Measurements from ENCODE around the gene RSU1. TPM values are rescaled to one million over a fixed set of nuclear protein-coding genes. Genes with fewer than 3 reads are reported as not detected.

Gene RSU1
- total RNA-seq, 4 donors from 2014 or later: 28.7 to 50.9 (median 43.0) TPM

DNA sequence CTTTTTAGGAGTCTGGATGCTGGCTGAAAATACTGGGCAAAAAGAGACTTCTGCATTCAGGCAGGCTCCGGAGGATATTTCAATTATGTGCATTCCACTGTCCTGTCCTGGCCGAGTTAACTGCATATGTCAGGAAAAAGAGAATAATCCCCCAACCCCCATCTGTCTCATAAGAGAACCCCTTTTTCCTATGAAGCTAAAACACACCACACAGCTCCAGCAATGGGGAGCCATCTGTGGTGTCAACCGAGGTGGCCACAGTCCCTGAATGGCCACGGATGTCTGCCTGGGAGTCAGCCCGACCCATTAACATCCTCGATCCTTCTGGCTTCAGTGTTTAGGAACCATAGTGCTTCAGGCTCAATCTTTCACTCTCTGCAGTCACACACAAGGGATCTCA lies 70.4 kb downstream of the RSU1 start:
- H3K4me3 ChIP-seq (ENCODE audit: low read depth, poor library complexity, severe bottlenecking): no peak overlapping the region
- WGBS, 2 donors: 86 to 95% methylated on average over 6 of the region's 6 CpGs
- DNase-seq (ENCODE audit: low spot score in 2 of 2): no peak
- intact Hi-C loops (cut with DNase I; ENCODE audit: low total_unique reads): no loop called here
- TF ChIP-seq, protein P1, sequence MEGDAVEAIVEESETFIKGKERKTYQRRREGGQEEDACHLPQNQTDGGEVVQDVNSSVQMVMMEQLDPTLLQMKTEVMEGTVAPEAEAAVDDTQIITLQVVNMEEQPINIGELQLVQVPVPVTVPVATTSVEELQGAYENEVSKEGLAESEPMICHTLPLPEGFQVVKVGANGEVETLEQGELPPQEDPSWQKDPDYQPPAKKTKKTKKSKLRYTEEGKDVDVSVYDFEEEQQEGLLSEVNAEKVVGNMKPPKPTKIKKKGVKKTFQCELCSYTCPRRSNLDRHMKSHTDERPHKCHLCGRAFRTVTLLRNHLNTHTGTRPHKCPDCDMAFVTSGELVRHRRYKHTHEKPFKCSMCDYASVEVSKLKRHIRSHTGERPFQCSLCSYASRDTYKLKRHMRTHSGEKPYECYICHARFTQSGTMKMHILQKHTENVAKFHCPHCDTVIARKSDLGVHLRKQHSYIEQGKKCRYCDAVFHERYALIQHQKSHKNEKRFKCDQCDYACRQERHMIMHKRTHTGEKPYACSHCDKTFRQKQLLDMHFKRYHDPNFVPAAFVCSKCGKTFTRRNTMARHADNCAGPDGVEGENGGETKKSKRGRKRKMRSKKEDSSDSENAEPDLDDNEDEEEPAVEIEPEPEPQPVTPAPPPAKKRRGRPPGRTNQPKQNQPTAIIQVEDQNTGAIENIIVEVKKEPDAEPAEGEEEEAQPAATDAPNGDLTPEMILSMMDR (IDR thresholded peaks at IDR 0.05): no peak
- TF ChIP-seq POLR2A (IDR thresholded peaks at IDR 0.05): no peak

DNA sequence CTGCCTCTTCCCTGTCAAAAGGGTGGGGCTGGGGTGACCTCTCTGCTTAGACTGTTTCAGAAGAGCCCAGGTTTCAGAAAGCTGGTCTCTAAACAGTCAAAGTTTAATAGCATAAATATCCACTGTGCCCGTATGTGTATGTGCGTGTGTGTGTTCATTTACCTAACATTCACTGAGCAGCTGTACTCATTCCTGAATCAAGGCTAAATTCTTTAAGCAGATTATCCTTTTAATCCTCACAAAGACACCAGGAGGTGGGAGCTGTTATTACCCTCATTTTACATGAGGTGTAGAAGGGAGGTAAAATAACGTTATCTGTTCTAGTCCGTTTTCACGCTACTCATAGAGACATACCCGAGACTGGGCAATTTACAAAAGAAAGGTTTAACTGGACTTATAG lies 72.2 kb downstream of the RSU1 start:
- 96% methylated on average over 6 of the region's 6 CpGs for WGBS, 2 donors
- TF ChIP-seq, protein P1 (IDR thresholded peaks at IDR 0.05): no peak
- TF ChIP-seq POLR2A (IDR thresholded peaks at IDR 0.05): no peak
- H3K4me3 ChIP-seq (ENCODE audit: low read depth, poor library complexity, severe bottlenecking): no peak overlapping the region
- intact Hi-C loops (cut with DNase I; ENCODE audit: low total_unique reads): no loop called here
- no peak for DNase-seq (ENCODE audit: low spot score in 2 of 2)

DNA sequence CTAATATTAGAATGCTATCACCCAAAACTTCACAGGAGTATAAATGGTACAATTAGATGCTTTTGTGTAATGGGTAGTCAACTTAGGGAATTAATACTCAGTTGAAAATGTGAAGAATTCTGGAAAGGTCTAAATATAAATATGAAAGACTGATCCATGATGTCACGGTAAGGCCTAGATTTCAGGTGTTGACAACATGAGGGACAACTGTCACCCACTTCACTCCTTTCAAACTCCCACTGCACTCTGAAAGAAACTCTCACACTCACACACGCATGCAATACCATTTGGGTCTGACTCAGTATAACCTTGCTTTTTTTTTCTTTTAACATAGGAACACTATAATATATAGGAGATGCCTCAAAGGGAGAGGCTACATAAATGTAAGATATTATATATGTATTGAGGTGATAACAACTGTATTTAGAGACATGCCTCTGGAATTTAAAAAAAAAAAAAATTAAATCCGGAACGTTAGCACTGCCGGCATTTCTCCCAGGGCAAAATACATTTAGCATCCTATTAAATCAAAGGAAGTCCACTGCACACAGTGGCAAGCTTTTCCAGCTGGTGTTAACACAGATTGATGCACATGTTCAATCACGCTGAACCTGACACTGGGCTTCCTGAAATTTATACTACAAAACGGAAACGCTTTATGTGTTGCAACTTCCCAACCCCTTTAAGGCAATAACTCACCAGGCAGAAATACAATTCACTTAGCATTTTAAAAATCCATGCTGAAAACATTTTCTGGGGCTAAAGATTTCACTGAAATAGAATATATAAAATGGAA lies 74.9 kb downstream of the RSU1 start:
- TF ChIP-seq POLR2A (IDR thresholded peaks at IDR 0.05): no peak
- TF ChIP-seq, protein P1 (IDR thresholded peaks at IDR 0.05): no peak
- DNase-seq (ENCODE audit: low spot score in 2 of 2): no peak
- intact Hi-C loops (cut with DNase I; ENCODE audit: low total_unique reads): no loop called here
- H3K4me3 ChIP-seq (ENCODE audit: low read depth, poor library complexity, severe bottlenecking): no peak overlapping the region
- WGBS, 2 donors: 55 to 62% methylated on average over 8 of the region's 8 CpGs

DNA sequence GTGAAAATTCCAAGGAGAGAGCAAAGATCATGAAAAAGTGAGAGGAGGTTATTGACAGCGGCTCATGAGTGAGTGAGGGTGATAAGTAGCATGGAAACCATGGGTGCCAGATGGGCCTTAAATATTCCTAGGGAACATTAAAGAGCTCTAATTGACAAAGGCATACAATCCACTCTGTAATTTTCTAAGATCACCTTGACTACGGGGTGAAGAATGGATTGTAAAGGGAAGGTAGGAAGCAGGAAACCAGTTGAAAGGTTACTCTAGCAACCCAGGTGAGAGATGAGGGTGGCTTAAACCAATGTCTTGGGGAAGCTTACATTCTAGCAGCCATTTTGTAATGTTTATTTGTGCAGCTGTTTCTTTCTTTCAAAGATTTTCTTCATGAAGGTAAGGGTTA lies 75.7 kb downstream of the RSU1 start:
- H3K4me3 ChIP-seq (ENCODE audit: low read depth, poor library complexity, severe bottlenecking): no peak overlapping the region
- 84 to 85% methylated on average over 2 of the region's 2 CpGs for WGBS, 2 donors
- no peak for DNase-seq (ENCODE audit: low spot score in 2 of 2)
- intact Hi-C loops (cut with DNase I; ENCODE audit: low total_unique reads): no loop called here
- TF ChIP-seq, protein P1 (IDR thresholded peaks at IDR 0.05): no peak
- no peak for TF ChIP-seq POLR2A (IDR thresholded peaks at IDR 0.05)

GRCh38 chr10:16737420-16737819 lies 79.8 kb downstream of the RSU1 start:
- DNase-seq (ENCODE audit: low spot score in 2 of 2): no peak
- intact Hi-C loops (cut with DNase I; ENCODE audit: low total_unique reads): no loop called here
- no peak overlapping the region for H3K4me3 ChIP-seq (ENCODE audit: low read depth, poor library complexity, severe bottlenecking)
- 97 to 100% methylated on average over 2 of the region's 2 CpGs for WGBS, 2 donors
- TF ChIP-seq, protein P1 (IDR thresholded peaks at IDR 0.05): no peak
- TF ChIP-seq POLR2A (IDR thresholded peaks at IDR 0.05): no peak

DNA sequence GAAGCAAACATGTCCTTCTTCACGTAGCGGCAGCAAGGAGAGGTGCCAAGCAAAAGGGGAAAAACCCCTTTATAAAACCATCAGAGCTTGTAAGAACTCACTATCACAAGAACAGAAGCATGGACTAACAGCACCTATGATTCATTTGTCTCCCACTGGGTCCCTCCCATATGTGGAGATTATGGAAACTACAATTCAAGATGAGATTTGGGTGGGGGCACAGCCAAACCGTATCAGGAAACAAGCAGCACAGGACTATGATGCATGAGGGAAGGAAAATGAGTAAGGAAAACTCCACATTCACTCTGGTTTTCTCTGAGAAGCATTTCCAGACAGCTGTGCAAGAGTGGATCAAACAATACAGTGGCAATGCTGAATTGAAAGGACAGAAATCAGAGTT lies 81.6 kb downstream of the RSU1 start:
- TF ChIP-seq POLR2A (IDR thresholded peaks at IDR 0.05): no peak
- TF ChIP-seq, protein P1 (IDR thresholded peaks at IDR 0.05): no peak
- DNase-seq (ENCODE audit: low spot score in 2 of 2): no peak
- H3K4me3 ChIP-seq (ENCODE audit: low read depth, poor library complexity, severe bottlenecking): no peak overlapping the region
- intact Hi-C loops (cut with DNase I; ENCODE audit: low total_unique reads): no loop called here
- WGBS, 2 donors: 93 to 97% methylated on average over 3 of the region's 3 CpGs
